ENCODE data around the gene PC.
"Not testable (repeated sequence)": the region's sequence is repeated elsewhere in the genome, so short reads cannot be mapped to it uniquely, and the experiment has no call there.

The PC gene

GRCh38 chr11:66834539-66834845, 123.7 kb downstream of the PC start:
- no peak for TF ChIP-seq CTCF (IDR thresholded peaks at IDR 0.05; ENCODE audit: extremely low read depth, insufficient read depth, missing control alignments)
- in situ Hi-C loops (cut with MboI; ENCODE audit: low pct_unique_long_range_greater_than_20kb, low sequenced_read_pairs, unreplicated experiment), result loop anchor here (25.0 kb wide), 1 partner anchor 272 kb away; the partner anchor contains the start of gene CTSF
- no peak for DNase-seq (ENCODE audit: low spot score)

DNA sequence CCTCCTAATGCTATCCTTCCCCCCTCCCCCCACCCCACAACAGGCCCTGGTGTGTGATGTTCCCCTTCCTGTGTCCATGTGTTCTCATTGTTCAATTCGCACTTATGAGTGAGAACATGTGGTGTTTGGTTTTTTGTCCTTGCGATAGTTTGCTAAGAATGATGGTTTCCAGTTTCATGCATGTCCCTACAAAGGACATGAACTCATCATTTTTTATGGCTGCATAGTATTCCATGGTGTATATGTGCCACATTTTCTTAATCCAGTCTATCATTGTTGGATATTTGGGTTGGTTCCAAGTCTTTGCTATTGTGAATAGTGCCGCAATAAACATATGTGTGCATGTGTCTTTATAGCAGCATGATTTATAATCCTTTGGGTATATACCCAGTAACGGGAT, 133.6 kb downstream of the PC start:
- not testable (repeated sequence) for DNase-seq (ENCODE audit: low spot score)

GRCh38 chr11:66823700-66824099, 134.5 kb downstream of the PC start:
- in situ Hi-C loops (cut with MboI; ENCODE audit: low pct_unique_long_range_greater_than_20kb, low sequenced_read_pairs, unreplicated experiment), result no loop called here
- no peak for DNase-seq (ENCODE audit: low spot score)
- TF ChIP-seq CTCF (IDR thresholded peaks at IDR 0.05; ENCODE audit: extremely low read depth, insufficient read depth, missing control alignments), result no peak

More for the DNA sequence above, 133.6 kb downstream of the PC start:
- in situ Hi-C loops (cut with MboI; ENCODE audit: low pct_unique_long_range_greater_than_20kb, low sequenced_read_pairs, unreplicated experiment), result not testable (repeated sequence)

- TF ChIP-seq CTCF (IDR thresholded peaks at IDR 0.05; ENCODE audit: extremely low read depth, insufficient read depth, missing control alignments), result no peak
- in situ Hi-C loops (cut with MboI; ENCODE audit: low pct_unique_long_range_greater_than_20kb, low sequenced_read_pairs, unreplicated experiment), result no loop called here
- DNase-seq (ENCODE audit: low spot score), result no peak
These were observed 137.3 kb downstream of the PC start for GRCh38 chr11:66820901-66821300.

DNA sequence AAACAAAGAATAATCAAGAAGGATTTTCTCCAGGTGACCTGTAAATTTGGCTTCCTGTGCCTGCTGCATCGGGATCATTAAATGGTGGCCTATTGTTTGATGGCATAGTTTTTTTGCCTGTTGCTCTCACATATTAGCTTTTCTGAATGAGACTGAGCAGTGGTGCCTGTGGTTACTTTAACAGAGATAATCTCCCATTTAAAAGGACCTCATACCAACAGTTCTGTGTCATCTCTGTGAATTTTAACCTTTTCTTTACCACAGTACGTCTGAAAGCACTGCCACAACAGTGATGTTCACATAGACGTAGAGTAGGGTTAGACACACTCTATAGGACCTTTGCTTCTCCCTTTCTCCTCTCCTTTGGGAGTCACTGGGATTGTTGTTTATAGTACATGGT, 137.8 kb downstream of the PC start:
- no peak for DNase-seq (ENCODE audit: low spot score)
- no peak for TF ChIP-seq CTCF (IDR thresholded peaks at IDR 0.05; ENCODE audit: extremely low read depth, insufficient read depth, missing control alignments)
- in situ Hi-C loops (cut with MboI; ENCODE audit: low pct_unique_long_range_greater_than_20kb, low sequenced_read_pairs, unreplicated experiment), result no loop called here

DNA sequence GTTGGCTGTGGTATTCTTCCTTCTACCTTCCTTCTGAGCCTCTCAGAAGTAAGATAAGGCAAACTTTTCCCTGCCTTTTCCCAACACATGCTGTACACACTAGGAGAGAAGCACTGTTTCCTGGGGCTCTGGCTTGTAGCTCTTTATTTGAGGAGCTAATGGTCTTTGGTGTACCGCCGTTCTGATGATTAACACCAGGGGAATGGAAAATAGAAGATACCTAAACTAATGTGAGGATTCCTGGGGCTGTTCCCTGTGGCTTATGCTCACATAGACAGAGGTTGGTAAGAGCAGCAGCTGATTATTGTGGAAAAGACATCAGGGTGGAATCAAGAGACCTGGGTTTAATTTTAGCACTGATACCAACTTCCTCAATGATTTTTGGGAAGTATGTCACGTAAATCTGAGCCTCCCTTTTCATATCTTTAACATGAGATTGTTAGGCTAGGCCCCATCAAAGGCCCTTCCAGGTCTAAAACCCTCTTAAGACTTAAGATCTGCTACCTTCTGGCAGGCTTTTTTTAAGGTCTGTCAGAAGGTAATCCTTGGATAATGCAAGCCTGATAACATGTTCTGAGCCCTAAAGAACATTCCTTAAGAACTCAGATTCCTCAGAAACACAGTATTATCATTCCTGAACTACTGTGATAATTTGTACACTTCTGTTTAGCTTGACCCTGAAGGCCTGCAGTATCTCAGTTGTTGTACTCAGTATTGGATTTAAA, 139.8 kb downstream of the PC start:
- no peak for DNase-seq (ENCODE audit: low spot score)
- in situ Hi-C loops (cut with MboI; ENCODE audit: low pct_unique_long_range_greater_than_20kb, low sequenced_read_pairs, unreplicated experiment), result no loop called here
- TF ChIP-seq CTCF (IDR thresholded peaks at IDR 0.05; ENCODE audit: extremely low read depth, insufficient read depth, missing control alignments), result no peak

GRCh38 chr11:66815646-66816045, 142.5 kb downstream of the PC start:
- in situ Hi-C loops (cut with MboI; ENCODE audit: low pct_unique_long_range_greater_than_20kb, low sequenced_read_pairs, unreplicated experiment), result no loop called here
- TF ChIP-seq CTCF (IDR thresholded peaks at IDR 0.05; ENCODE audit: extremely low read depth, insufficient read depth, missing control alignments), result no peak
- DNase-seq (ENCODE audit: low spot score), result no peak

All from GM13977 (cell line).